Activated T-helper 1 cell treated with anti-CD3 and anti-CD28 coated beads, Interleukin-12 subunit alpha, Interleukin-12 subunit beta, Interleukin-2, Interleukin-4 antibody, amounts not matched to agents 30 ng/mL and 10 ng/mL and 1 ng/mL, durations not matched to agents 14 hours and 24 hours and 36 hours (primary cell): ENCODE results near the gene PHACTR3. TPM values are rescaled to one million over a fixed set of nuclear protein-coding genes. Genes with fewer than 3 reads are reported as not detected.

ENCODE experiments used
- DNase-seq: peaks from one replicate; pipeline ENCODE4 v3.0.0; 2021; ENCODE audit warnings: low spot score
- H3K27ac Mint-ChIP-seq: one replicate; pipeline ENCODE4 v1.8.0; 2021; ENCODE audit warnings: mild to moderate bottlenecking, mixed read lengths
- H3K27me3 Mint-ChIP-seq: one replicate; pipeline ENCODE4 v1.8.0; 2022; ENCODE audit warnings: mild to moderate bottlenecking, moderate library complexity, mixed read lengths; ENCODE audit not compliant: insufficient read depth
- H3K36me3 Mint-ChIP-seq: one replicate; pipeline ENCODE4 v1.8.0; 2021; ENCODE audit warnings: low read depth, mixed read lengths
- H3K4me1 Mint-ChIP-seq: one replicate; pipeline ENCODE4 v1.8.0; 2021; ENCODE audit warnings: low read depth, mixed read lengths
- H3K4me3 Mint-ChIP-seq: one replicate; pipeline ENCODE4 v1.8.0; 2021; ENCODE audit warnings: mild to moderate bottlenecking, moderate library complexity, mixed read lengths
- H3K9me3 Mint-ChIP-seq: one replicate; pipeline ENCODE4 v1.8.0; 2021; ENCODE audit warnings: mixed read lengths
- intact Hi-C: fragments of 100-400 bp; cut with micrococcal nuclease; formaldehyde crosslinking; loops from one replicate; pipeline ENCODE4 v1.15.1; 2024
- total RNA-seq: library from RNA; stranded (reverse); gene quantifications from 2 replicates; pipeline ENCODE4 v1.2.3, GENCODE V29; 2022

Gene PHACTR3
- total RNA-seq, 1 donor from 2014 or later: not detected

- H3K27ac Mint-ChIP-seq: no peak overlapping the region
- DNase-seq: no peak
- no peaks in the 10 kb centered on the region for H3K27me3 Mint-ChIP-seq
- intact Hi-C loops: no loop called here
- H3K4me3 Mint-ChIP-seq: no peak overlapping the region
- H3K4me1 Mint-ChIP-seq: no peaks in the 10 kb centered on the region
- no peaks in the 10 kb centered on the region for H3K9me3 Mint-ChIP-seq
- no peaks in the 10 kb centered on the region for H3K36me3 Mint-ChIP-seq
These were observed 20.1 kb downstream of the PHACTR3 start for GRCh38 chr20:59624401-59624800.

- Mint-ChIP-seq H3K36me3 (no peaks in the 10 kb centered on the region), H3K27ac (no peak overlapping the region), H3K4me3 (no peak overlapping the region), H3K4me1 (no peaks in the 10 kb centered on the region), H3K27me3 (no peaks in the 10 kb centered on the region), H3K9me3 (no peaks in the 10 kb centered on the region)
- intact Hi-C loops: no loop called here
- DNase-seq: no peak
These were observed 21.0 kb downstream of the PHACTR3 start for GRCh38 chr20:59625214-59625922.

GRCh38 chr20:59627298-59627697 lies 23.0 kb downstream of the PHACTR3 start:
- intact Hi-C loops: no loop called here
- Mint-ChIP-seq H3K4me1 (no peaks in the 10 kb centered on the region), H3K9me3 (no peaks in the 10 kb centered on the region), H3K27me3 (no peaks in the 10 kb centered on the region), H3K27ac (no peak overlapping the region), H3K36me3 (no peaks in the 10 kb centered on the region), H3K4me3 (no peak overlapping the region)
- no peak for DNase-seq

GRCh38 chr20:59628171-59628570 lies 23.8 kb downstream of the PHACTR3 start:
- intact Hi-C loops: no loop called here
- Mint-ChIP-seq H3K36me3 (no peaks in the 10 kb centered on the region), H3K27ac (no peak overlapping the region), H3K4me1 (no peaks in the 10 kb centered on the region), H3K4me3 (no peak overlapping the region), H3K9me3 (no peaks in the 10 kb centered on the region), H3K27me3 (no peaks in the 10 kb centered on the region)
- no peak for DNase-seq

GRCh38 chr20:59629141-59630045 lies 25.1 kb downstream of the PHACTR3 start:
- Mint-ChIP-seq H3K9me3 (no peaks in the 10 kb centered on the region), H3K36me3 (no peaks in the 10 kb centered on the region), H3K4me3 (no peak overlapping the region), H3K4me1 (no peaks in the 10 kb centered on the region), H3K27ac (no peak overlapping the region), H3K27me3 (no peaks in the 10 kb centered on the region)
- intact Hi-C loops: no loop called here
- DNase-seq: no peak

- Mint-ChIP-seq H3K4me3 (no peak overlapping the region), H3K4me1 (no peaks in the 10 kb centered on the region), H3K27me3 (no peaks in the 10 kb centered on the region), H3K27ac (no peak overlapping the region), H3K9me3 (no peaks in the 10 kb centered on the region), H3K36me3 (no peaks in the 10 kb centered on the region)
- DNase-seq: no peak
- intact Hi-C loops: no loop called here
These were observed 26.2 kb downstream of the PHACTR3 start for GRCh38 chr20:59630526-59630925.

GRCh38 chr20:59631751-59632540 lies 27.6 kb downstream of the PHACTR3 start:
- no peak for DNase-seq
- Mint-ChIP-seq H3K4me3 (no peak overlapping the region), H3K27me3 (no peaks in the 10 kb centered on the region), H3K27ac (no peak overlapping the region), H3K36me3 (no peaks in the 10 kb centered on the region), H3K4me1 (no peaks in the 10 kb centered on the region), H3K9me3 (no peaks in the 10 kb centered on the region)
- intact Hi-C loops: no loop called here

GRCh38 chr20:59632541-59633113 lies 28.3 kb downstream of the PHACTR3 start:
- H3K4me3 Mint-ChIP-seq: no peak overlapping the region
- intact Hi-C loops: no loop called here

GRCh38 chr20:59633656-59634251 lies 29.4 kb downstream of the PHACTR3 start:
- no peaks in the 10 kb centered on the region for H3K4me1 Mint-ChIP-seq

More at GRCh38 chr20:59632541-59633113, 28.3 kb downstream of the PHACTR3 start:
- Mint-ChIP-seq H3K27me3 (no peaks in the 10 kb centered on the region), H3K9me3 (no peaks in the 10 kb centered on the region), H3K27ac (no peak overlapping the region), H3K4me1 (no peaks in the 10 kb centered on the region), H3K36me3 (no peaks in the 10 kb centered on the region)
- DNase-seq: no peak

GRCh38 chr20:59634435-59635005 lies 30.2 kb downstream of the PHACTR3 start:
- no peaks in the 10 kb centered on the region for H3K4me1 Mint-ChIP-seq
- intact Hi-C loops: no loop called here
- no peak for DNase-seq
- H3K27me3 Mint-ChIP-seq: peaks cover 2% of the 10 kb centered on the region
- no peak overlapping the region for H3K27ac Mint-ChIP-seq
- no peaks in the 10 kb centered on the region for H3K9me3 Mint-ChIP-seq
- H3K36me3 Mint-ChIP-seq: no peaks in the 10 kb centered on the region
- H3K4me3 Mint-ChIP-seq: no peak overlapping the region

More at GRCh38 chr20:59633656-59634251, 29.4 kb downstream of the PHACTR3 start:
- no peaks in the 10 kb centered on the region for H3K36me3 Mint-ChIP-seq
- H3K9me3 Mint-ChIP-seq: no peaks in the 10 kb centered on the region
- peaks cover 2% of the 10 kb centered on the region for H3K27me3 Mint-ChIP-seq
- no peak overlapping the region for H3K27ac Mint-ChIP-seq
- H3K4me3 Mint-ChIP-seq: no peak overlapping the region
- no peak for DNase-seq
- intact Hi-C loops: no loop called here

GRCh38 chr20:59636766-59637370 lies 32.5 kb downstream of the PHACTR3 start:
- no peak for DNase-seq
- Mint-ChIP-seq H3K9me3 (no peaks in the 10 kb centered on the region), H3K4me3 (no peak overlapping the region), H3K4me1 (no peaks in the 10 kb centered on the region), H3K36me3 (no peaks in the 10 kb centered on the region), H3K27ac (no peak overlapping the region), H3K27me3 (peaks cover 3% of the 10 kb centered on the region)
- intact Hi-C loops: no loop called here

- no peak for DNase-seq
- H3K27ac Mint-ChIP-seq: no peak overlapping the region
- peaks cover 4% of the 10 kb centered on the region for H3K27me3 Mint-ChIP-seq
- no peak overlapping the region for H3K4me3 Mint-ChIP-seq
- H3K4me1 Mint-ChIP-seq: no peaks in the 10 kb centered on the region
- H3K9me3 Mint-ChIP-seq: no peaks in the 10 kb centered on the region
- intact Hi-C loops: no loop called here
- H3K36me3 Mint-ChIP-seq: no peaks in the 10 kb centered on the region
These were observed 35.9 kb downstream of the PHACTR3 start for GRCh38 chr20:59640267-59640666.
